Mesenteric fat pad (tissue), 1 donor: ENCODE results near the gene ELOVL1. TPM values are rescaled to one million over a fixed set of nuclear protein-coding genes. Genes with fewer than 3 reads are reported as not detected.
"Not testable (repeated sequence)": the region's sequence is repeated elsewhere in the genome, so short reads cannot be mapped to it uniquely, and the experiment has no call there.

Experiments used
- DNase-seq: peaks from one replicate; pipeline ENCODE4 v3.0.0-alpha.2; 2020; ENCODE audit warnings: low spot score
- total RNA-seq: library from RNA; stranded (reverse); fragmentation: NEBNext Ultra II Directional; extraction: Animal tissue kit (Norgen Biotek cat#: 25700); gene quantifications from one replicate; pipeline ENCODE4 v1.2.1, GENCODE V29; 2021
- donor health status: DM: yes; HTN: yes; CAD: no.

Gene ELOVL1
- total RNA-seq, 1 donor from 2014 or later = 149 TPM

- no peak for DNase-seq
These were observed 14.4 kb upstream of the ELOVL1 start for GRCh38 chr1:43382027-43382779.

- no peak for DNase-seq
These were observed 13.8 kb upstream of the ELOVL1 start for GRCh38 chr1:43381612-43382011.

- DNase-seq = no peak
These were observed 11.7 kb upstream of the ELOVL1 start for GRCh38 chr1:43379476-43379875.

- no peak for DNase-seq
These were observed 10.0 kb upstream of the ELOVL1 start for GRCh38 chr1:43377831-43378230.

- no peak for DNase-seq
These were observed 9.0 kb upstream of the ELOVL1 start for GRCh38 chr1:43376723-43377235.

- no peak for DNase-seq
These were observed 5.5 kb upstream of the ELOVL1 start for GRCh38 chr1:43373066-43373940.

- DNase-seq = no peak
These were observed 4.4 kb upstream of the ELOVL1 start for GRCh38 chr1:43372172-43372571.

GRCh38 chr1:43370564-43370963 lies 2.8 kb upstream of the ELOVL1 start:
- DNase-seq = no peak

- not testable (repeated sequence) for DNase-seq
These were observed 2.0 kb upstream of the ELOVL1 start for GRCh38 chr1:43369779-43370178.

- DNase-seq = no peak
These were observed 822 bp upstream of the ELOVL1 start for GRCh38 chr1:43368646-43369020.

GRCh38 chr1:43367026-43367903 lies 546 bp downstream of the ELOVL1 start:
- no peak for DNase-seq

- DNase-seq = no peak
These were observed 1.2 kb downstream of the ELOVL1 start for GRCh38 chr1:43366601-43367025.

- DNase-seq = no peak
These were observed 1.6 kb downstream of the ELOVL1 start for GRCh38 chr1:43366179-43366578.

GRCh38 chr1:43365678-43366077 lies 2.1 kb downstream of the ELOVL1 start:
- DNase-seq = no peak

GRCh38 chr1:43363935-43364525 lies 3.8 kb downstream of the ELOVL1 start:
- no peak for DNase-seq

GRCh38 chr1:43363283-43363934 lies 4.4 kb downstream of the ELOVL1 start:
- no peak for DNase-seq

- DNase-seq = no peak
These were observed 7.2 kb downstream of the ELOVL1 start for GRCh38 chr1:43360616-43361015.

GRCh38 chr1:43359696-43360095 lies 8.1 kb downstream of the ELOVL1 start:
- no peak for DNase-seq

GRCh38 chr1:43358746-43359693 lies 8.8 kb downstream of the ELOVL1 start, which contains the start of gene CDC20:
TSS of gene CDC20 (plus strand) at chr1:43358981. CDS start at chr1:43359216, 235 bp downstream.
- peak; percentile 99 for DNase-seq
